Right lobe of liver (tissue), 6 donors: ENCODE results near the gene GOLGA7B. TPM values are rescaled to one million over a fixed set of nuclear protein-coding genes. Genes with fewer than 3 reads are reported as not detected.
A peak's percentile ranks its signal among the peaks of the same experiment; 100 is the strongest.

Experiments used
- ATAC-seq, 4 donors: fragments of 200-7000 bp; cut with Tn5 transposase; one replicate each; pipeline ENCODE4 v1.9.1; 2020; ENCODE audit warnings: mild to moderate bottlenecking in 4 of 4, moderate library complexity in 4 of 4
- DNase-seq, 3 donors: peaks; one replicate each; pipeline ENCODE4 v3.0.0-alpha.2; 2020
- H3K27ac ChIP-seq, 3 donors: fragments of 200-600 bp; one replicate each; pipeline ENCODE4 v1.8.0; 2022
- H3K27me3 ChIP-seq, 2 donors: fragments of 200-600 bp; one replicate each; pipeline ENCODE4 v1.8.0; 2022
- H3K36me3 ChIP-seq, 4 donors: fragments of 200-600 bp; sonication (generic) in 1 of 4; one replicate each; pipeline versions ENCODE4 v1.5.1 to v1.8.0; 2017 to 2022; ENCODE audit warnings: control low read depth in 1 of 4
- H3K4me1 ChIP-seq, 4 donors: fragments of 200-600 bp; sonication (generic) in 1 of 4; one replicate each; pipeline versions ENCODE4 v1.5.1 to v1.8.0; 2017 to 2022; ENCODE audit warnings: control low read depth in 1 of 4
- H3K4me3 ChIP-seq, 3 donors: fragments of 200-600 bp; one replicate each; pipeline ENCODE4 v1.8.0; 2022
- H3K9me3 ChIP-seq, 4 donors: fragments of 200-600 bp; sonication (generic) in 1 of 4; one replicate each; pipeline versions ENCODE4 v1.5.1 to v1.8.0; 2017 to 2022; ENCODE audit warnings: control low read depth in 1 of 4
- POLR2A ChIP-seq: fragments of 450-650 bp; IDR thresholded peaks from one replicate; pipeline ENCODE4 v1.6.1; 2017; ENCODE audit warnings: antibody characterized with exemption, mild to moderate bottlenecking
- WGBS: methylation state at CpG from one replicate; pipeline ENCODE4 v1.1.6; 2018; ENCODE audit warnings: low coverage, low lambda C conversion rate; ENCODE audit not compliant: insufficient coverage; ENCODE audit errors: missing lambda C conversion rate; 5-methylcytosine and 5-hydroxymethylcytosine counted together
- intact Hi-C, 2 donors: fragments of 100-400 bp; cut with DNase I; formaldehyde crosslinking; loops; one replicate each; pipeline versions ENCODE4 v1.11.2 to v1.14.1; 2022
- long read RNA-seq: library from polyadenylated mRNA; unstranded; transcript quantifications from one replicate; pipeline ENCODE4 v2.0.0, GENCODE V29; 2019
- total RNA-seq, 6 experiments: library from RNA; depleted of rRNA in 2 of 6; stranded (reverse); fragments of >200 nt in 2 of 6; fragmentation: NEBNext Ultra II Directional in 3 of 6; extraction: Animal tissue kit (Norgen Biotek cat#: 25700) in 3 of 6; gene quantifications; one replicate each; pipeline versions ENCODE4 v1.1.0 to v1.2.4, GENCODE V29; 2016 to 2023
- TF ChIP-seq, protein P1 (sequence below), 4 donors: fragments of 200-600 bp in 3 of 4; fragments of 450-650 bp in 1 of 4; IDR thresholded peaks; one replicate each; pipeline versions ENCODE4 v1.5.1 to v1.8.0; 2016 to 2022; ENCODE audit warnings: antibody characterized with exemption in 4 of 4, mild to moderate bottlenecking in 2 of 4
- donor health status: DM: no; HTN: yes; CAD: no.
- donor health status: DM: no; HTN: no; CAD: no.
- donor health status: DM: no; HTN: no; CAD: no.
- donor health status: DM: no; HTN: yes; CAD: no.
- donor health status: DM: no; HTN: yes; CAD: no.

GOLGA7B gene
- total RNA-seq, result under 1 TPM; 0.06 to 0.28 (median 0.14) TPM
- long read RNA-seq, result 0 reads

DNA sequence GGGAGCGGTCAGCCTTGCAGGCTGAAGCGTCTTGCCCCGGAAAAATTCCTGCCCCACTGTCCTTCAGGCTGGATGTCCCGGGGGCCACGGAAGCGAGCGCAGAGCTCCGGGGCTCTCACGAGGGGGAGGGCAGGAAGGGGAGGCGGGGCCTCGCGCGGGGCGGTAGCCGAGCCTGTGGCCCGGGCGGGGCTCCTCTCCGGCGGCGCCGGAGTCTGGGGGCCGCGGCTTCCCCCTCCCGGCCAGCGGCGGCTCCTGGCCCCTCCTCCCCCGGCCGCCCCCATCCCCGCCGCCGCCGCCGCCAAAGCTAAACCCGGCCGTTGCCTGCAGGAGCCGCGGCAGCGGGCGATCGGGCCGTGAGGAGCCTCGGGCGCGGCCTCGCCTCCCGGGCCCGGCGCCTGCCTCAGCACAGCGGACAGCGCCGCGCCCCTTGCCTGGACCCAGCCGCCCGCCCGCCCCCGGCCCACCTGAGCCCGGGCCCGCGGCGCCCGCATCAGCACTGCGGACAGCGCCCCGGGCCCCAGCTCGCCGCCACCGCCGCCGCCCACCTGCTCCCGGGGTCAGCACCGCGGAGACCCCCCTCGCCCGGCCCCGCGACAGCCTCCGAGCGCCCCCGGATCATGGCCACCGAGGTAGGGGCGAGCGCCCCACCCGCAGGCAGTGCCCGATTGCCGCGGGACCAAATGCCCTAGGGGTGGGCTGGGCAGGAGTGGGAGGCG lies at the start of gene GOLGA7B:
Gene GOLGA7B (plus strand): TSS at position 157 of the 716 bp plus-strand sequence. CDS start 461 bp downstream, at position 618.
- DNase-seq (peak in 2 of 3 donors; percentile 34 to 56), ATAC-seq (peak; percentile 72 to 84 (median 75))
- Histone ChIP-seq H3K9me3 (no peaks in the 10 kb centered on the region), H3K4me1 (no peaks in the 10 kb centered on the region), H3K36me3 (no peaks in the 10 kb centered on the region), H3K4me3 (peak within 1 kb of the TSS; percentile 33 to 51 (median 33)), H3K27me3 (peaks cover 0 to 4% of the 10 kb centered on the region in 2 donors), H3K27ac (no peak within 1 kb of the TSS)
- 0% methylated on average over 2 of the region's 87 CpGs for WGBS
- TF ChIP-seq POLR2A, result no peak
- TF ChIP-seq, protein P1, sequence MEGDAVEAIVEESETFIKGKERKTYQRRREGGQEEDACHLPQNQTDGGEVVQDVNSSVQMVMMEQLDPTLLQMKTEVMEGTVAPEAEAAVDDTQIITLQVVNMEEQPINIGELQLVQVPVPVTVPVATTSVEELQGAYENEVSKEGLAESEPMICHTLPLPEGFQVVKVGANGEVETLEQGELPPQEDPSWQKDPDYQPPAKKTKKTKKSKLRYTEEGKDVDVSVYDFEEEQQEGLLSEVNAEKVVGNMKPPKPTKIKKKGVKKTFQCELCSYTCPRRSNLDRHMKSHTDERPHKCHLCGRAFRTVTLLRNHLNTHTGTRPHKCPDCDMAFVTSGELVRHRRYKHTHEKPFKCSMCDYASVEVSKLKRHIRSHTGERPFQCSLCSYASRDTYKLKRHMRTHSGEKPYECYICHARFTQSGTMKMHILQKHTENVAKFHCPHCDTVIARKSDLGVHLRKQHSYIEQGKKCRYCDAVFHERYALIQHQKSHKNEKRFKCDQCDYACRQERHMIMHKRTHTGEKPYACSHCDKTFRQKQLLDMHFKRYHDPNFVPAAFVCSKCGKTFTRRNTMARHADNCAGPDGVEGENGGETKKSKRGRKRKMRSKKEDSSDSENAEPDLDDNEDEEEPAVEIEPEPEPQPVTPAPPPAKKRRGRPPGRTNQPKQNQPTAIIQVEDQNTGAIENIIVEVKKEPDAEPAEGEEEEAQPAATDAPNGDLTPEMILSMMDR (IDR thresholded peaks at IDR 0.05), result no peak
- intact Hi-C loops, result no loop called here

DNA sequence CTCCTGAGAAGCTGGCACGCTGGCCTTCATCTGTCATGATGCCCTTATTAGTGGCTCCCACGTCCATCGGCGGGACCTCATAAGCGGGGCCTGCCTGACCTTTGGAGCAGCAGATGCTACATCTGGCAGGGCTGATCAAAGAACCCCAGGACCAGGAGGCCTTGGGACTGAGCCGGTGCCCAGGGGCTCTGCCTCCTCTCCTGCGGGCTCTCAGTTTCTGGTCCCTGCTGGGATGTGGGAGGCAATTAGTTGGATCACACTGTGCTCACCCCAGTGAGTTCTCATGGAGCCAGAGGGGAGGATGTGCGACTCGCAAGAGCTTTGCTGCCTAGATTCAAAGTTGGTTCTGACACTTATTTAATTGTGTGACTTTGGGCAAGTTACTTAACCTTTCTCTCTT lies 49.2 kb upstream of the GOLGA7B start:
- 92% methylated on average over 2 of the region's 9 CpGs for WGBS
- H3K36me3 ChIP-seq, result no peaks in the 10 kb centered on the region
- intact Hi-C loops, result no loop called here
- H3K27me3 ChIP-seq, result no peaks in the 10 kb centered on the region
- H3K4me1 ChIP-seq, result no peaks in the 10 kb centered on the region
- TF ChIP-seq, protein P1 (IDR thresholded peaks at IDR 0.05), result no peak
- no peak for TF ChIP-seq POLR2A
- H3K4me3 ChIP-seq, result no peak overlapping the region
- H3K9me3 ChIP-seq, result no peaks in the 10 kb centered on the region
- DNase-seq, result no peak
- H3K27ac ChIP-seq, result no peak overlapping the region
- no peak for ATAC-seq

DNA sequence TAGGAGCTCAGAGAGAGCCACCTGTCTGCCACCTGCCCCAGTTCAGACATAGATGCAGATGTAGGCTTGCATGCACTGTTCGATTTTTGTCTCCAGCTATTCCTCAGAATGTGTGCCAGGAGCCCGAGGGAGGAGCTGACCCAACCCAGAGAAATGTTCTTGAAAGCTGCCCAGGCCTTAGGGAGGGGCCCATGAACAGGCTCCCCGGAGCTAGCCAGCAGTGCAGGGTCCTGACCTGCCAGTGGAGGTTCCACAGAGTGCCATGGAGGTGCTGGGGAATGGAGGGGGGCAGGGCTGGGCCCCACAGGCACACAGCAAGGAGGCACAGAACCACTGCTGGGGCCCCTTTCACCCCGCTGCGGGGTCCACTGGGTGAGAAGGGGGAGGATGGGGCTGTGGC lies 48.2 kb upstream of the GOLGA7B start:
- Histone ChIP-seq H3K36me3 (no peaks in the 10 kb centered on the region), H3K4me3 (no peak overlapping the region), H3K27me3 (no peaks in the 10 kb centered on the region), H3K4me1 (no peaks in the 10 kb centered on the region), H3K27ac (no peak overlapping the region), H3K9me3 (no peaks in the 10 kb centered on the region)
- WGBS, result 20% methylated on average over 1 of the region's 5 CpGs
- no peak for DNase-seq
- intact Hi-C loops, result no loop called here
- peak in 1 of 4 donors; percentile 18 for ATAC-seq
- TF ChIP-seq, protein P1 (IDR thresholded peaks at IDR 0.05), result no peak
- no peak for TF ChIP-seq POLR2A

DNA sequence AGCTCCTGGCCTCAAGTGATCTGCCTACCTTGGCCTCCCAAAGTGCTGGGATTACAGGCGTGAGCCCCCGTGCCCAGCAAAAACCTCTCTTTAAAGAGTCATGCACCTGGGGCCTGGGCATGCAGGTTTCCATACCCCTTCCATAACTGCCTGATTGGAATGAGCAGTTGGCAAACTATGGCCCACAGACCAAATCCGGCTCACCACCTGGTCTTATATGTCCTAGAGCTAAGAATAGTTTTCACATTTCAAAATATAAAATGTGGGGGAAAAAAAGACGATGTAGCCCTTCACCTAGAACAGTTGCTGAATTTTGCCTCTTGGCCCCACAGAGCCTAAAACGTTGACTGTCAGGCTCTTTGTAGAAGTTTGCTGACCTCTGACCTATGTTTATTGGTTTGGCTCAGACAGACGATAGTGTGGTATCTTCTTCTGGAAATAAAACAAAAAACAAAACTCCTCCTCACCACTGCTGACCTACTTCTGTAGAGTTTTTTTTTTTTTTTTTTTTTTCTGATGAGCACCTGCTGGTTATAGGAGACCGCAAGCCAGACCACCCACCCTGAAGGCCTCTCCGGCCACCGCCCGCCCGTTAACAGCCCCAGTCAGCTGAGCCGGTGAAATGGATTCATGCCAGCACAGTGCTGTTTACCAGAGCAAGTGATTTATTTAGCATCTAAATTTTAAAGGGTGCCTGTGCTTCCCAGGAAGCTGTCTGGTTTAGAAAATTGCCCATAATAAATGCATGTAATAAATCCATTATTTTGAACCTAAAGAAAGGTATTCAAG lies 44.4 kb upstream of the GOLGA7B start:
- ATAC-seq (no peak), DNase-seq (no peak)
- Histone ChIP-seq H3K27me3 (no peaks in the 10 kb centered on the region), H3K27ac (no peak overlapping the region), H3K36me3 (no peaks in the 10 kb centered on the region), H3K9me3 (no peaks in the 10 kb centered on the region), H3K4me3 (no peak overlapping the region), H3K4me1 (no peaks in the 10 kb centered on the region)
- TF ChIP-seq POLR2A, result no peak
- TF ChIP-seq, protein P1 (IDR thresholded peaks at IDR 0.05), result no peak
- intact Hi-C loops, result no loop called here
- 62% methylated on average over 11 of the region's 12 CpGs for WGBS
